Spinal cord (tissue), 10 donors: Measurements from ENCODE around the gene TMED1. TPM values are rescaled to one million over a fixed set of nuclear protein-coding genes. Genes with fewer than 3 reads are reported as not detected.
"Not testable (repeated sequence)": the region's sequence is repeated elsewhere in the genome, so short reads cannot be mapped to it uniquely, and the experiment has no call there.

Source experiments
- DNase-seq, 6 donors: peaks; one replicate each; pipeline versions ENCODE4 v3.0.0 to v3.0.0-alpha.2; 2013 to 2015; ENCODE audit warnings: low spot score in 6 of 6, low read depth in 4 of 6
- H3K27ac ChIP-seq: one replicate; pipeline ENCODE4 v1.5.1; 2013; ENCODE audit warnings: low read depth, low read length, control low read depth
- H3K27me3 ChIP-seq: one replicate; pipeline ENCODE4 v1.6.1; 2013; ENCODE audit warnings: low read length; ENCODE audit not compliant: control insufficient read depth, insufficient read depth
- H3K36me3 ChIP-seq: one replicate; pipeline ENCODE4 v1.6.1; 2013; ENCODE audit warnings: low read length; ENCODE audit not compliant: control insufficient read depth, insufficient read depth
- H3K4me1 ChIP-seq: one replicate; pipeline ENCODE4 v1.6.1; 2013; ENCODE audit warnings: low read length; ENCODE audit not compliant: control insufficient read depth, insufficient read depth
- H3K4me3 ChIP-seq: one replicate; pipeline ENCODE4 v1.5.1; 2013; ENCODE audit warnings: low read depth, low read length, control low read depth
- H3K9me3 ChIP-seq: one replicate; pipeline ENCODE4 v1.6.1; 2013; ENCODE audit warnings: low read length; ENCODE audit not compliant: control insufficient read depth, insufficient read depth
- WGBS: methylation state at CpG from one replicate; pipeline ENCODE4 v1.1.5; 2013; ENCODE audit warnings: missing lambda C conversion rate; ENCODE audit not compliant: insufficient coverage; 5-methylcytosine and 5-hydroxymethylcytosine counted together
- long read RNA-seq, 4 donors: transcript quantifications; one replicate each; lab custom pipeline, GENCODE V29; 2026
- polyA plus RNA-seq, 2 donors: library from polyadenylated mRNA; unstranded; fragments of 120-200 nt; gene quantifications; one replicate each; pipeline ENCODE4 v1.2.1, GENCODE V29; 2013; ENCODE audit not compliant: insufficient read length in 2 of 2
- total RNA-seq, 2 donors: library from RNA; depleted of rRNA in 1 of 2; stranded (reverse); fragments of 120-200 nt in 1 of 2; fragments of >200 nt in 1 of 2; gene quantifications; one replicate each; pipeline versions ENCODE4 v1.2.3 to v1.2.4, GENCODE V29; 2013 to 2014
- donor health status: healthy.

Gene TMED1
- 10 to 100 TPM; 19.4 to 52.9 TPM for total RNA-seq
- 10 to 100 TPM; 36.0 to 36.6 TPM for polyA plus RNA-seq
- long read RNA-seq, donor 1, transcript TMED1-201 (4 exons, 1,340 nt): major isoform, 17 of 17 reads
- long read RNA-seq, donor 1, partial matches to known transcripts: 0 of 17 reads
- long read RNA-seq, donor 1, other reads (novel, unspliced or antisense): 0 of 17 reads
- long read RNA-seq, donor 2, transcript TMED1-201 (4 exons, 1,340 nt): major isoform, 13 of 13 reads
- long read RNA-seq, donor 2, partial matches to known transcripts: 0 of 13 reads
- long read RNA-seq, donor 2, other reads (novel, unspliced or antisense): 0 of 13 reads
- long read RNA-seq, donor 3, transcript TMED1-201 (4 exons, 1,340 nt): major isoform, 8 of 8 reads
- long read RNA-seq, donor 3, partial matches to known transcripts: 0 of 8 reads
- long read RNA-seq, donor 3, other reads (novel, unspliced or antisense): 0 of 8 reads
- long read RNA-seq, donor 4, transcript TMED1-201 (4 exons, 1,340 nt): major isoform, 41 of 47 reads
- long read RNA-seq, donor 4, partial matches to known transcripts: 6 of 47 reads
- long read RNA-seq, donor 4, other reads (novel, unspliced or antisense): 0 of 47 reads

- under 1% methylated on average over 50 of the region's 50 CpGs for WGBS
- H3K27ac ChIP-seq: peak within 1 kb of the TSS; percentile 100
- peak within 1 kb of the TSS; percentile 100 for H3K4me3 ChIP-seq
- H3K36me3 ChIP-seq: peaks cover 43% of the 10 kb centered on the region
- peak; percentile 92 to 100 (median 99) for DNase-seq
- no peaks in the 10 kb centered on the region for H3K9me3 ChIP-seq
- no peaks in the 10 kb centered on the region for H3K27me3 ChIP-seq
- H3K4me1 ChIP-seq: peaks cover 24% of the 10 kb centered on the region
These were observed at the start of gene TMED1 for GRCh38 chr19:10835754-10836478. TMED1 (minus strand) TSS chr19:10836212; CDS start chr19:10836191, 21 bp downstream.

- 17% methylated on average over 8 of the region's 20 CpGs for WGBS
- Histone ChIP-seq H3K9me3 (no peaks in the 10 kb centered on the region), H3K4me1 (peaks cover 62% of the 10 kb centered on the region)
These were observed 49.5 kb upstream of the TMED1 start for GRCh38 chr19:10885201-10886169.

GRCh38 chr19:10884274-10884673, 48.3 kb upstream of the TMED1 start:
- H3K27ac ChIP-seq: no peak overlapping the region
- H3K36me3 ChIP-seq: peaks cover 39% of the 10 kb centered on the region
- H3K4me1 ChIP-seq: peaks cover 63% of the 10 kb centered on the region
- DNase-seq: no peak
- H3K4me3 ChIP-seq: no peak overlapping the region
- no CpG with 5 or more reads among the region's 2 CpGs for WGBS
- H3K9me3 ChIP-seq: no peaks in the 10 kb centered on the region
- H3K27me3 ChIP-seq: no peaks in the 10 kb centered on the region

More at GRCh38 chr19:10885201-10886169, 49.5 kb upstream of the TMED1 start:
- DNase-seq: peak in 2 of 6 donors; percentile 69 to 73
- Histone ChIP-seq H3K36me3 (peaks cover 31% of the 10 kb centered on the region), H3K27me3 (no peaks in the 10 kb centered on the region), H3K27ac (peak overlapping the region; percentile 61), H3K4me3 (no peak overlapping the region)

GRCh38 chr19:10882108-10882457, 46.1 kb upstream of the TMED1 start:
- Histone ChIP-seq H3K27me3 (no peaks in the 10 kb centered on the region), H3K4me1 (peaks cover 47% of the 10 kb centered on the region), H3K27ac (no peak overlapping the region), H3K4me3 (no peak overlapping the region), H3K9me3 (no peaks in the 10 kb centered on the region), H3K36me3 (peaks cover 33% of the 10 kb centered on the region)
- WGBS: 58% methylated on average over 8 of the region's 9 CpGs
- no peak for DNase-seq

- Histone ChIP-seq H3K9me3 (no peaks in the 10 kb centered on the region), H3K27me3 (no peaks in the 10 kb centered on the region), H3K27ac (no peak overlapping the region), H3K36me3 (peaks cover 29% of the 10 kb centered on the region), H3K4me3 (no peak overlapping the region), H3K4me1 (peaks cover 48% of the 10 kb centered on the region)
- DNase-seq: no peak
- 62% methylated on average over 13 of the region's 14 CpGs for WGBS
These were observed 45.5 kb upstream of the TMED1 start for GRCh38 chr19:10881403-10882107.

GRCh38 chr19:10878253-10878652, 42.2 kb upstream of the TMED1 start:
- H3K4me3 ChIP-seq: no peak overlapping the region
- no CpG with 5 or more reads among the region's 3 CpGs for WGBS
- H3K4me1 ChIP-seq: peaks cover 40% of the 10 kb centered on the region
- H3K9me3 ChIP-seq: no peaks in the 10 kb centered on the region
- no peak overlapping the region for H3K27ac ChIP-seq
- no peaks in the 10 kb centered on the region for H3K27me3 ChIP-seq
- peaks cover 40% of the 10 kb centered on the region for H3K36me3 ChIP-seq
- DNase-seq: no peak

GRCh38 chr19:10877608-10878007, 41.6 kb upstream of the TMED1 start:
- not testable (repeated sequence) for H3K27me3 ChIP-seq, H3K27ac ChIP-seq, H3K9me3 ChIP-seq, H3K4me3 ChIP-seq, DNase-seq
- Histone ChIP-seq H3K4me1 (peaks cover 46% of the 10 kb centered on the region), H3K36me3 (peaks cover 34% of the 10 kb centered on the region)
- 93% methylated on average over 5 of the region's 9 CpGs for WGBS

- peak in 1 of 6 donors; percentile 60 for DNase-seq
- no peak overlapping the region for H3K4me3 ChIP-seq
- H3K27ac ChIP-seq: peak overlapping the region; percentile 52
- H3K9me3 ChIP-seq: no peaks in the 10 kb centered on the region
- 39% methylated on average over 4 of the region's 10 CpGs for WGBS
- H3K4me1 ChIP-seq: peaks cover 44% of the 10 kb centered on the region
- H3K36me3 ChIP-seq: peaks cover 29% of the 10 kb centered on the region
- H3K27me3 ChIP-seq: no peaks in the 10 kb centered on the region
These were observed 40.6 kb upstream of the TMED1 start for GRCh38 chr19:10876459-10877240.
